ENCODE results near the gene PKD2. TPM values are rescaled to one million over a fixed set of nuclear protein-coding genes. Genes with fewer than 3 reads are reported as not detected.

The PKD2 gene
- polyA plus RNA-seq, 1 donor from 2014 or later, result 54.8 TPM

DNA sequence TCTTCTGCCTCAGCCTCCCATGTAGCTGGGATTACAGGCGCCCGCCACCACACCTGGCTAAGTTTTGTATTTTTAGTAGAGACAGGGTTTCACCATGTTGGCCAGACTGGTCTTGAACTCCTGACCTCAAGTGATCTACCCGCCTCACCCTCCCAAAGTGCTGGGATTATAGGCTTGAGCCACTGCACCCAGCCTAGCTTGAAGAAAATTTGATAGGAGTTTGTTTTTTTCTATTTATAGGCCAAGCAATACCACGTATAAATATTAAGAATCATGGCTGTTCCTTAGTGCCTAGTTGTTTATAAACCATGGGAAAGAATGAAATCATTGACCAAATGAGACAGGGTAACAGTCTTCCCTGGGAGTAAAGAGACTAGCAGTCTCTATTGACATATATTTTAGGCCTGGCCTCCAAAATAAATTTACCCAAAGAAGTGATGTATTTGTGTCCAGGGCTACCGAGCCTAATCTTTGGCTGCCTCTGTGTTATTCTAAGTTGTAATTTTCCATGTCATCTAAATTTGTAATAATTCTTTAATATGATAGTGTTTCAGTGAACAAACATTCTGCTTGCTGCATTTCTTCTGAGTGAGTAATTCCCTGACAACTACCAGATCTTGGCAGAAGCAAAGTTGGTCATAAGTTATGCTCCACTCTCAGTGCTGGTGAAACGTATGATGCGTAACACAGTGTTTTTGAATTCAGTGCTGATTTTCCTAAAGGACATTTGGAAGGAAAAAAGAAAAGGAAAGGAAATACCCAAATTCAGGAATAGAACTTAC lies 10.3 kb downstream of the PKD2 start:
- Histone ChIP-seq H3K27me3 (ENCODE audit: insufficient read depth, low read depth, low read length) (no peaks in the 10 kb centered on the region), H4K20me1 (ENCODE audit: insufficient read depth) (no peaks in the 10 kb centered on the region), H3K36me3 (ENCODE audit: insufficient read depth, low read length) (peaks cover 6% of the 10 kb centered on the region), H2AFZ (ENCODE audit: low read depth, low read length) (no peak overlapping the region), H3K9ac (ENCODE audit: low read length) (no peak overlapping the region), H3K9me3 (ENCODE audit: low read length) (no peaks in the 10 kb centered on the region), H3K4me2 (ENCODE audit: low read length) (no peak overlapping the region), H3K27ac (ENCODE audit: low read length) (no peak overlapping the region), H3K79me2 (replicated peaks; ENCODE audit: insufficient read depth, low read length) (peaks cover 33% of the 10 kb centered on the region), H3F3A (ENCODE audit: insufficient read depth, low read length, poor library complexity, severe bottlenecking) (no peaks in the 10 kb centered on the region), H3K4me3 (ENCODE audit: low read length) (no peak overlapping the region), H3K9me2 (ENCODE audit: insufficient read depth, low read length) (no peaks in the 10 kb centered on the region)
- TF ChIP-seq SMC3 (conservative IDR thresholded peaks at IDR 0.05; ENCODE audit: poor library complexity), result no peak
- TF ChIP-seq RAD21 (conservative IDR thresholded peaks at IDR 0.05), result no peak
- no peak for TF ChIP-seq POLR2AphosphoS5 (IDR thresholded peaks at IDR 0.05)
- no peak for TF ChIP-seq TAF1 (IDR thresholded peaks at IDR 0.05; ENCODE audit: low read depth)
- TF ChIP-seq CTCF (IDR thresholded peaks at IDR 0.05; ENCODE audit: poor library complexity, severe bottlenecking), result no peak
- TF ChIP-seq, protein P1, sequence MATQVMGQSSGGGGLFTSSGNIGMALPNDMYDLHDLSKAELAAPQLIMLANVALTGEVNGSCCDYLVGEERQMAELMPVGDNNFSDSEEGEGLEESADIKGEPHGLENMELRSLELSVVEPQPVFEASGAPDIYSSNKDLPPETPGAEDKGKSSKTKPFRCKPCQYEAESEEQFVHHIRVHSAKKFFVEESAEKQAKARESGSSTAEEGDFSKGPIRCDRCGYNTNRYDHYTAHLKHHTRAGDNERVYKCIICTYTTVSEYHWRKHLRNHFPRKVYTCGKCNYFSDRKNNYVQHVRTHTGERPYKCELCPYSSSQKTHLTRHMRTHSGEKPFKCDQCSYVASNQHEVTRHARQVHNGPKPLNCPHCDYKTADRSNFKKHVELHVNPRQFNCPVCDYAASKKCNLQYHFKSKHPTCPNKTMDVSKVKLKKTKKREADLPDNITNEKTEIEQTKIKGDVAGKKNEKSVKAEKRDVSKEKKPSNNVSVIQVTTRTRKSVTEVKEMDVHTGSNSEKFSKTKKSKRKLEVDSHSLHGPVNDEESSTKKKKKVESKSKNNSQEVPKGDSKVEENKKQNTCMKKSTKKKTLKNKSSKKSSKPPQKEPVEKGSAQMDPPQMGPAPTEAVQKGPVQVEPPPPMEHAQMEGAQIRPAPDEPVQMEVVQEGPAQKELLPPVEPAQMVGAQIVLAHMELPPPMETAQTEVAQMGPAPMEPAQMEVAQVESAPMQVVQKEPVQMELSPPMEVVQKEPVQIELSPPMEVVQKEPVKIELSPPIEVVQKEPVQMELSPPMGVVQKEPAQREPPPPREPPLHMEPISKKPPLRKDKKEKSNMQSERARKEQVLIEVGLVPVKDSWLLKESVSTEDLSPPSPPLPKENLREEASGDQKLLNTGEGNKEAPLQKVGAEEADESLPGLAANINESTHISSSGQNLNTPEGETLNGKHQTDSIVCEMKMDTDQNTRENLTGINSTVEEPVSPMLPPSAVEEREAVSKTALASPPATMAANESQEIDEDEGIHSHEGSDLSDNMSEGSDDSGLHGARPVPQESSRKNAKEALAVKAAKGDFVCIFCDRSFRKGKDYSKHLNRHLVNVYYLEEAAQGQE (IDR thresholded peaks at IDR 0.05; ENCODE audit: borderline replicate concordance), result no peak
- TF ChIP-seq MXI1 (conservative IDR thresholded peaks at IDR 0.05; ENCODE audit: poor library complexity, severe bottlenecking), result no peak
- no peak for TF ChIP-seq EP300 (conservative IDR thresholded peaks at IDR 0.05; ENCODE audit: poor library complexity, severe bottlenecking)
- TF ChIP-seq EZH2 (IDR thresholded peaks at IDR 0.05; ENCODE audit: borderline replicate concordance, insufficient read depth, low read length, poor library complexity, severe bottlenecking), result no peak

DNA sequence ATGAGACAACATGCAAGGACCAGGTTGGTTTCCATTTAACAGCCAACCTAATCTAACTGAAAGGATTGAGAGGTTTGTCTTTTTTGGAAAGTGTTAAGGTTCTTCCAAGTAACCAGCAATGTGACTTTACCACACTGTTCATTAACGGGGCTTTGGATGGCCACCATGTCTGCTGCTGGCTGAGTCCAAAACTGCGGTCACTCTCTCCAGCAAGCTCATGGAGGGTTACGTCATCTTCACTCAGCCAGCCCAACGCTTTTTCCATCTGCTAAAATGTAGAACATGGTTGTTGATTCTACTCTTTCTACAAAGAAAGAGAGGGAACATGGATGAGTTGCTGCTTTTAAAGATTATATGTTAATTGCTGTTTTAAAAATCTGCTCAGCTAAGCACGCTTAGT lies 11.0 kb downstream of the PKD2 start:
- Histone ChIP-seq H3F3A (ENCODE audit: insufficient read depth, low read length, poor library complexity, severe bottlenecking) (no peaks in the 10 kb centered on the region), H3K9me3 (ENCODE audit: low read length) (no peaks in the 10 kb centered on the region), H3K9me2 (ENCODE audit: insufficient read depth, low read length) (no peaks in the 10 kb centered on the region), H3K9ac (ENCODE audit: low read length) (no peak overlapping the region), H3K36me3 (ENCODE audit: insufficient read depth, low read length) (peaks cover 6% of the 10 kb centered on the region), H3K27me3 (ENCODE audit: insufficient read depth, low read depth, low read length) (no peaks in the 10 kb centered on the region), H3K79me2 (replicated peaks; ENCODE audit: insufficient read depth, low read length) (peaks cover 26% of the 10 kb centered on the region), H3K4me3 (ENCODE audit: low read length) (no peak overlapping the region), H2AFZ (ENCODE audit: low read depth, low read length) (no peak overlapping the region), H3K27ac (ENCODE audit: low read length) (no peak overlapping the region), H4K20me1 (ENCODE audit: insufficient read depth) (no peaks in the 10 kb centered on the region), H3K4me2 (ENCODE audit: low read length) (no peak overlapping the region)
- TF ChIP-seq TAF1 (IDR thresholded peaks at IDR 0.05; ENCODE audit: low read depth) (no peak), EZH2 (IDR thresholded peaks at IDR 0.05; ENCODE audit: borderline replicate concordance, insufficient read depth, low read length, poor library complexity, severe bottlenecking) (no peak), EP300 (conservative IDR thresholded peaks at IDR 0.05; ENCODE audit: poor library complexity, severe bottlenecking) (no peak), RAD21 (conservative IDR thresholded peaks at IDR 0.05) (no peak), CTCF (IDR thresholded peaks at IDR 0.05; ENCODE audit: poor library complexity, severe bottlenecking) (no peak), SMC3 (conservative IDR thresholded peaks at IDR 0.05; ENCODE audit: poor library complexity) (no peak), POLR2AphosphoS5 (IDR thresholded peaks at IDR 0.05) (no peak), MXI1 (conservative IDR thresholded peaks at IDR 0.05; ENCODE audit: poor library complexity, severe bottlenecking) (no peak)
- TF ChIP-seq, protein P1 (IDR thresholded peaks at IDR 0.05; ENCODE audit: borderline replicate concordance), result no peak

Measured in neural cell (in vitro differentiated cells).